SK-N-SH (cell line): ENCODE data around the gene ZNF613. TPM values are rescaled to one million over a fixed set of nuclear protein-coding genes. Genes with fewer than 3 reads are reported as not detected.

Source experiments
- CTCF ChIA-PET: fragments of 300-600, 350-600 bp; formaldehyde crosslinking; extraction: SDS; loops from one replicate; lab custom pipeline; 2021; lab: Yijun Ruan, JAX
- POLR2A ChIA-PET: fragments of 350-600 bp; sonication (Branson Sonifier 250); formaldehyde crosslinking; extraction: SDS; loops from one replicate; lab custom pipeline; 2020; ENCODE audit warnings: antibody characterized with exemption, inconsistent platforms; lab: Yijun Ruan, JAX
- DNase-seq: peaks from one replicate; pipeline ENCODE4 v3.0.0; 2012
- H2AFZ ChIP-seq: fragments of 200-600 bp; sonication (generic); 2 replicates; pipeline ENCODE4 v1.8.1; 2016; ENCODE audit warnings: antibody characterized with exemption, mild to moderate bottlenecking, low read depth
- H3F3A ChIP-seq: fragments of 200-600 bp; sonication (generic); replicated peaks from 2 replicates; pipeline ENCODE3; 2016; ENCODE audit warnings: antibody characterized with exemption, mild to moderate bottlenecking; ENCODE audit not compliant: insufficient read depth
- H3K27ac ChIP-seq, 2 experiments: fragments of 200-500 bp in 1 of 2; fragments of 200-600 bp in 1 of 2; sonication (Bioruptor generic) in 1 of 2; sonication (generic), shearing (Covaris generic) in 1 of 2; 2 replicates each; pipeline versions ENCODE4 v1.5.1 to v1.6.1; 2014 to 2016; ENCODE audit warnings: low read depth in 2 of 2, inconsistent platforms in 1 of 2, low read length in 1 of 2, mild to moderate bottlenecking in 1 of 2, mixed read lengths in 1 of 2
- H3K27me3 ChIP-seq: fragments of 200-600 bp; sonication (generic), shearing (Covaris generic); 2 replicates; pipeline ENCODE4 v1.6.1; 2016; ENCODE audit warnings: mixed run types; ENCODE audit not compliant: insufficient read depth
- H3K36me3 ChIP-seq, 2 experiments: fragments of 200-500 bp in 1 of 2; fragments of 200-600 bp in 1 of 2; sonication (Bioruptor generic) in 1 of 2; sonication (generic) in 1 of 2; replicated peaks in 1 of 2; 2 replicates each; pipeline versions ENCODE3 to v1.5.1; 2014 to 2016; ENCODE audit warnings: low read length in 1 of 2, mild to moderate bottlenecking in 1 of 2; ENCODE audit not compliant: insufficient read depth in 2 of 2, control insufficient read depth in 1 of 2
- H3K4me1 ChIP-seq, 2 experiments: fragments of 200-500 bp in 1 of 2; fragments of 200-600 bp in 1 of 2; sonication (Bioruptor generic) in 1 of 2; sonication (generic), shearing (Covaris generic) in 1 of 2; 2 replicates each; pipeline versions ENCODE4 v1.5.1 to v1.6.1; 2014 to 2016; ENCODE audit warnings: low read depth in 1 of 2, low read length in 1 of 2, mixed run types in 1 of 2; ENCODE audit not compliant: insufficient read depth in 2 of 2, control insufficient read depth in 1 of 2
- H3K4me2 ChIP-seq: fragments of 200-600 bp; sonication (generic), shearing (Covaris generic); 2 replicates; pipeline ENCODE4 v1.6.1; 2017; ENCODE audit warnings: mixed run types
- H3K4me3 ChIP-seq, 2 experiments: fragments of 200-500 bp in 1 of 2; fragments of 200-600 bp in 1 of 2; sonication (Bioruptor generic) in 1 of 2; sonication (generic), shearing (Covaris generic) in 1 of 2; 2 replicates each; pipeline versions ENCODE4 v1.5.1 to v1.8.1; 2014 to 2016; ENCODE audit warnings: low read depth in 2 of 2, inconsistent platforms in 1 of 2, low read length in 1 of 2, mild to moderate bottlenecking in 1 of 2, mixed read lengths in 1 of 2, moderate library complexity in 1 of 2
- H3K79me2 ChIP-seq: fragments of 200-600 bp; sonication (generic); 2 replicates; pipeline ENCODE4 v1.8.1; 2017; ENCODE audit warnings: mild to moderate bottlenecking; ENCODE audit not compliant: insufficient read depth
- H3K9ac ChIP-seq: fragments of 200-600 bp; sonication (generic); 2 replicates; pipeline ENCODE4 v1.6.1; 2017; ENCODE audit warnings: mixed run types
- H3K9me2 ChIP-seq: fragments of 200-600 bp; sonication (generic); 2 replicates; pipeline ENCODE4 v1.6.1; 2017; ENCODE audit warnings: mixed run types
- H3K9me3 ChIP-seq: fragments of 200-600 bp; sonication (generic); 2 replicates; pipeline ENCODE4 v1.6.1; 2017; ENCODE audit warnings: mixed run types, mild to moderate bottlenecking, moderate library complexity
- H4K20me1 ChIP-seq: fragments of 200-600 bp; sonication (generic); 2 replicates; pipeline ENCODE4 v1.6.1; 2017; ENCODE audit warnings: mild to moderate bottlenecking, mixed run types; ENCODE audit not compliant: insufficient read depth
- ELF1 ChIP-seq: IDR thresholded peaks from 2 replicates; pipeline ENCODE4 v1.4.0; 2012
- EZH2phosphoT487 ChIP-seq: fragments of 200-600 bp; sonication (generic); IDR thresholded peaks from 2 replicates; pipeline ENCODE4 v1.6.1; 2017; ENCODE audit warnings: low read depth, mixed run types, mild to moderate bottlenecking, antibody characterized with exemption, moderate library complexity, borderline replicate concordance
- FOXM1 ChIP-seq: IDR thresholded peaks from 2 replicates; pipeline ENCODE4 v1.4.0; 2012; ENCODE audit warnings: low read depth, mild to moderate bottlenecking
- JUND ChIP-seq: IDR thresholded peaks from 2 replicates; pipeline ENCODE4 v1.4.0; 2012
- MXI1 ChIP-seq: IDR thresholded peaks from 2 replicates; pipeline ENCODE4 v1.6.1; 2012; ENCODE audit warnings: mild to moderate bottlenecking, low read depth, low read length, improper control_type of control experiment
- NRF1 ChIP-seq: IDR thresholded peaks from 2 replicates; pipeline ENCODE4 v1.6.1; 2012; ENCODE audit warnings: low read depth, mild to moderate bottlenecking, low read length
- POLR2AphosphoS5 ChIP-seq: IDR thresholded peaks from 2 replicates; pipeline ENCODE4 v1.6.1; 2012; ENCODE audit warnings: low read depth, low read length
- RCOR1 ChIP-seq: fragments of 150-350 bp; IDR thresholded peaks from 2 replicates; pipeline ENCODE4 v1.6.1; 2017; ENCODE audit warnings: antibody characterized with exemption, low read length
- RXRA ChIP-seq: IDR thresholded peaks from 2 replicates; pipeline ENCODE4 v1.4.0; 2012; ENCODE audit warnings: low read depth, mild to moderate bottlenecking, borderline replicate concordance
- SMC3 ChIP-seq: IDR thresholded peaks from 2 replicates; pipeline ENCODE4 v1.6.1; 2012; ENCODE audit warnings: low read depth, low read length, improper control_type of control experiment
- YY1 ChIP-seq: IDR thresholded peaks from 2 replicates; pipeline ENCODE4 v1.4.0; 2012; ENCODE audit warnings: low read depth, mild to moderate bottlenecking
- WGBS: methylation state at CpG from one replicate; pipeline ENCODE4 v1.1.6; 2017; ENCODE audit warnings: low lambda C conversion rate; 5-methylcytosine and 5-hydroxymethylcytosine counted together
- polyA plus RNA-seq, 3 experiments: library from polyadenylated mRNA; depleted of rRNA; stranded (reverse); fragments of >200 nt; gene quantifications; 2 replicates each; pipeline ENCODE4 v1.2.3, GENCODE V29; 2012
- TF ChIP-seq, protein P1 (sequence below): IDR thresholded peaks from 2 replicates; pipeline ENCODE4; 2012
- TF ChIP-seq, protein P2 (sequence below): IDR thresholded peaks from 2 replicates; pipeline ENCODE4 v1.6.1; 2012; ENCODE audit warnings: mild to moderate bottlenecking, low read depth, low read length, moderate library complexity
- TF ChIP-seq, protein P3 (sequence below): fragments of 150-350 bp; IDR thresholded peaks from 2 replicates; pipeline ENCODE4 v1.6.1; 2017; ENCODE audit warnings: antibody characterized with exemption, low read length, low read depth, borderline replicate concordance
- TF ChIP-seq, protein P4 (sequence below): IDR thresholded peaks from 2 replicates; pipeline ENCODE4 v1.4.0; 2012; ENCODE audit warnings: low read depth, borderline replicate concordance
- TF ChIP-seq, protein P5 (sequence below): fragments of 200-600 bp; sonication (generic); IDR thresholded peaks from 2 replicates; pipeline ENCODE4 v1.6.1; 2017; ENCODE audit warnings: antibody characterized with exemption, mild to moderate bottlenecking, moderate library complexity

The ZNF613 gene
- polyA plus RNA-seq, 1 of the 3 experiments (the other 2 are of a cell fraction) = 2.2 TPM

DNA sequence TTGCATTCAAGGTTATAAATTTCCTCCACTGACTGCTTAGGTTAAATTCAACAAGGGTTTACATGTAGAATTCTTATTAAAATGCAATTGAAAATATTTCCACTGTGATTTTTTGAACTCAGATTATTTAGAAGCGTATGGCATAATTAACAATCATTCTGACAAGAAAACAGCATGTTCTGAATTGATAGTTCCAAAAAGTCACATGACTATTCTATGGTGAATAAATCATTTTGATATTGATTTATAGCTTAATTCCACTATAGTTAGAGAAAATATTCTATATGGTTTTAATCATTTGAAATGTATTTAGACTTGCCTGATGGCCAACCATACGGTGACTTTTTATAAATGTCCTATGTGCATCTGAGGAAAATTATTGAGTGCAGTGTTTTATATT is 42.6 kb upstream of the ZNF613 start:
- H3K79me2 ChIP-seq = 0 out of 2 replicates have a peak, but pooled peaks cover 3% of the 10 kb centered on the region
- H3F3A ChIP-seq = peaks cover under 1% of the 10 kb centered on the region
- H3K4me3 ChIP-seq = no peak overlapping the region
- TF ChIP-seq, protein P1, sequence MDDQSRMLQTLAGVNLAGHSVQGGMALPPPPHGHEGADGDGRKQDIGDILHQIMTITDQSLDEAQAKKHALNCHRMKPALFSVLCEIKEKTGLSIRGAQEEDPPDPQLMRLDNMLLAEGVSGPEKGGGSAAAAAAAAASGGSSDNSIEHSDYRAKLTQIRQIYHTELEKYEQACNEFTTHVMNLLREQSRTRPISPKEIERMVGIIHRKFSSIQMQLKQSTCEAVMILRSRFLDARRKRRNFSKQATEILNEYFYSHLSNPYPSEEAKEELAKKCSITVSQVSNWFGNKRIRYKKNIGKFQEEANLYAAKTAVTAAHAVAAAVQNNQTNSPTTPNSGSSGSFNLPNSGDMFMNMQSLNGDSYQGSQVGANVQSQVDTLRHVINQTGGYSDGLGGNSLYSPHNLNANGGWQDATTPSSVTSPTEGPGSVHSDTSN = no peak
- TF ChIP-seq POLR2AphosphoS5 = no peak
- no peak for TF ChIP-seq ELF1
- TF ChIP-seq YY1 = no peak
- TF ChIP-seq NRF1 = no peak
- TF ChIP-seq FOXM1 = no peak
- TF ChIP-seq, protein P2, sequence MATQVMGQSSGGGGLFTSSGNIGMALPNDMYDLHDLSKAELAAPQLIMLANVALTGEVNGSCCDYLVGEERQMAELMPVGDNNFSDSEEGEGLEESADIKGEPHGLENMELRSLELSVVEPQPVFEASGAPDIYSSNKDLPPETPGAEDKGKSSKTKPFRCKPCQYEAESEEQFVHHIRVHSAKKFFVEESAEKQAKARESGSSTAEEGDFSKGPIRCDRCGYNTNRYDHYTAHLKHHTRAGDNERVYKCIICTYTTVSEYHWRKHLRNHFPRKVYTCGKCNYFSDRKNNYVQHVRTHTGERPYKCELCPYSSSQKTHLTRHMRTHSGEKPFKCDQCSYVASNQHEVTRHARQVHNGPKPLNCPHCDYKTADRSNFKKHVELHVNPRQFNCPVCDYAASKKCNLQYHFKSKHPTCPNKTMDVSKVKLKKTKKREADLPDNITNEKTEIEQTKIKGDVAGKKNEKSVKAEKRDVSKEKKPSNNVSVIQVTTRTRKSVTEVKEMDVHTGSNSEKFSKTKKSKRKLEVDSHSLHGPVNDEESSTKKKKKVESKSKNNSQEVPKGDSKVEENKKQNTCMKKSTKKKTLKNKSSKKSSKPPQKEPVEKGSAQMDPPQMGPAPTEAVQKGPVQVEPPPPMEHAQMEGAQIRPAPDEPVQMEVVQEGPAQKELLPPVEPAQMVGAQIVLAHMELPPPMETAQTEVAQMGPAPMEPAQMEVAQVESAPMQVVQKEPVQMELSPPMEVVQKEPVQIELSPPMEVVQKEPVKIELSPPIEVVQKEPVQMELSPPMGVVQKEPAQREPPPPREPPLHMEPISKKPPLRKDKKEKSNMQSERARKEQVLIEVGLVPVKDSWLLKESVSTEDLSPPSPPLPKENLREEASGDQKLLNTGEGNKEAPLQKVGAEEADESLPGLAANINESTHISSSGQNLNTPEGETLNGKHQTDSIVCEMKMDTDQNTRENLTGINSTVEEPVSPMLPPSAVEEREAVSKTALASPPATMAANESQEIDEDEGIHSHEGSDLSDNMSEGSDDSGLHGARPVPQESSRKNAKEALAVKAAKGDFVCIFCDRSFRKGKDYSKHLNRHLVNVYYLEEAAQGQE = no peak
- TF ChIP-seq MXI1 = no peak
- TF ChIP-seq, protein P3, sequence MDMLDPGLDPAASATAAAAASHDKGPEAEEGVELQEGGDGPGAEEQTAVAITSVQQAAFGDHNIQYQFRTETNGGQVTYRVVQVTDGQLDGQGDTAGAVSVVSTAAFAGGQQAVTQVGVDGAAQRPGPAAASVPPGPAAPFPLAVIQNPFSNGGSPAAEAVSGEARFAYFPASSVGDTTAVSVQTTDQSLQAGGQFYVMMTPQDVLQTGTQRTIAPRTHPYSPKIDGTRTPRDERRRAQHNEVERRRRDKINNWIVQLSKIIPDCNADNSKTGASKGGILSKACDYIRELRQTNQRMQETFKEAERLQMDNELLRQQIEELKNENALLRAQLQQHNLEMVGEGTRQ = no peak
- TF ChIP-seq, protein P4, sequence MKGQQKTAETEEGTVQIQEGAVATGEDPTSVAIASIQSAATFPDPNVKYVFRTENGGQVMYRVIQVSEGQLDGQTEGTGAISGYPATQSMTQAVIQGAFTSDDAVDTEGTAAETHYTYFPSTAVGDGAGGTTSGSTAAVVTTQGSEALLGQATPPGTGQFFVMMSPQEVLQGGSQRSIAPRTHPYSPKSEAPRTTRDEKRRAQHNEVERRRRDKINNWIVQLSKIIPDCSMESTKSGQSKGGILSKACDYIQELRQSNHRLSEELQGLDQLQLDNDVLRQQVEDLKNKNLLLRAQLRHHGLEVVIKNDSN = no peak
- TF ChIP-seq SMC3 = no peak
- no peak for TF ChIP-seq RCOR1
- no peak for TF ChIP-seq EZH2phosphoT487
- no peak for TF ChIP-seq JUND
- TF ChIP-seq, protein P5, sequence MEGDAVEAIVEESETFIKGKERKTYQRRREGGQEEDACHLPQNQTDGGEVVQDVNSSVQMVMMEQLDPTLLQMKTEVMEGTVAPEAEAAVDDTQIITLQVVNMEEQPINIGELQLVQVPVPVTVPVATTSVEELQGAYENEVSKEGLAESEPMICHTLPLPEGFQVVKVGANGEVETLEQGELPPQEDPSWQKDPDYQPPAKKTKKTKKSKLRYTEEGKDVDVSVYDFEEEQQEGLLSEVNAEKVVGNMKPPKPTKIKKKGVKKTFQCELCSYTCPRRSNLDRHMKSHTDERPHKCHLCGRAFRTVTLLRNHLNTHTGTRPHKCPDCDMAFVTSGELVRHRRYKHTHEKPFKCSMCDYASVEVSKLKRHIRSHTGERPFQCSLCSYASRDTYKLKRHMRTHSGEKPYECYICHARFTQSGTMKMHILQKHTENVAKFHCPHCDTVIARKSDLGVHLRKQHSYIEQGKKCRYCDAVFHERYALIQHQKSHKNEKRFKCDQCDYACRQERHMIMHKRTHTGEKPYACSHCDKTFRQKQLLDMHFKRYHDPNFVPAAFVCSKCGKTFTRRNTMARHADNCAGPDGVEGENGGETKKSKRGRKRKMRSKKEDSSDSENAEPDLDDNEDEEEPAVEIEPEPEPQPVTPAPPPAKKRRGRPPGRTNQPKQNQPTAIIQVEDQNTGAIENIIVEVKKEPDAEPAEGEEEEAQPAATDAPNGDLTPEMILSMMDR = no peak
- TF ChIP-seq RXRA = no peak
- no peaks in the 10 kb centered on the region for H3K27me3 ChIP-seq
- H3K9ac ChIP-seq = no peak overlapping the region
- H2AFZ ChIP-seq = no peak overlapping the region
- WGBS = 81% methylated on average over 2 of the region's 2 CpGs
- H3K9me3 ChIP-seq = peaks cover 26% of the 10 kb centered on the region
- no peak overlapping the region for H3K4me2 ChIP-seq
- no peaks in the 10 kb centered on the region for H4K20me1 ChIP-seq
- H3K9me2 ChIP-seq = no peaks in the 10 kb centered on the region
- ChIA-PET POLR2A (no interaction called here), CTCF (no interaction called here)
- no peak overlapping the region for H3K27ac ChIP-seq
- DNase-seq = no peak
- no peaks in the 10 kb centered on the region for H3K4me1 ChIP-seq
- peaks cover 12 to 22% of the 10 kb centered on the region in 2 experiments for H3K36me3 ChIP-seq
